Suppressor macrophage (primary cell): ENCODE results near the gene GGCX.

Source experiments
- DNase-seq, 4 experiments: peaks; one replicate each; pipeline ENCODE4 v3.0.0-alpha.2; 2020 to 2022

GGCX gene

GRCh38 chr2:85511008-85511811 is 50.1 kb downstream of the GGCX start:
- peak; percentile 53 to 75 (median 66) for DNase-seq

GRCh38 chr2:85506768-85507181 is 54.5 kb downstream of the GGCX start:
- no peak for DNase-seq

GRCh38 chr2:85505551-85506238 is 55.6 kb downstream of the GGCX start:
- DNase-seq, result no peak

- DNase-seq, result peak; percentile 79 to 91 (median 82)
Observed at GRCh38 chr2:85504778-85505261, 56.5 kb downstream of the GGCX start.

- DNase-seq, result peak in 3 of 4 experiments; percentile 24 to 41 (median 29)
Observed at GRCh38 chr2:85503851-85504777, 57.2 kb downstream of the GGCX start.

- DNase-seq, result no peak
Observed at GRCh38 chr2:85503168-85503850, 58.0 kb downstream of the GGCX start.

GRCh38 chr2:85502720-85503119 is 58.6 kb downstream of the GGCX start:
- no peak for DNase-seq

- peak; percentile 82 to 92 (median 89) for DNase-seq
Observed at GRCh38 chr2:85501248-85501647, 60.0 kb downstream of the GGCX start.

- peak in 2 of 4 experiments; percentile 32 to 33 for DNase-seq
Observed at GRCh38 chr2:85497944-85498630, 63.2 kb downstream of the GGCX start.

- no peak for DNase-seq
Observed at GRCh38 chr2:85496436-85496835, 64.9 kb downstream of the GGCX start.
